HEK293 (cell line): ENCODE results near the gene AURKB.

ENCODE experiments used
- CTCF ChIA-PET: fragments of 350-600 bp; formaldehyde crosslinking; extraction: SDS; loops from one replicate; lab custom pipeline; 2021; ENCODE audit warnings: antibody characterized with exemption; lab: Yijun Ruan, JAX
- POLR2A ChIA-PET: fragments of 300-600 bp; formaldehyde crosslinking; extraction: SDS; loops from one replicate; lab custom pipeline; 2020; ENCODE audit warnings: antibody characterized with exemption, inconsistent platforms; lab: Yijun Ruan, JAX
- H3K27ac ChIP-seq: fragments of 200-500 bp; sonication (Bioruptor generic); 2 replicates; pipeline ENCODE4 v1.5.1; 2014; ENCODE audit warnings: low read depth, low read length, control low read depth, inconsistent platforms; ENCODE audit errors: extremely low read depth
- H3K36me3 ChIP-seq, 2 experiments: fragments of 200-500 bp in 1 of 2; sonication (Bioruptor generic) in 1 of 2; 1 replicate in 1 of 2; 2 replicates in 1 of 2; pipeline ENCODE4 v1.5.1; 2014 to 2017; ENCODE audit warnings: inconsistent platforms in 2 of 2, low read length in 2 of 2; ENCODE audit not compliant: control insufficient read depth in 2 of 2, insufficient read depth in 1 of 2
- H3K4me1 ChIP-seq: fragments of 200-500 bp; sonication (Bioruptor generic); 2 replicates; pipeline ENCODE4 v1.5.1; 2014; ENCODE audit warnings: mild to moderate bottlenecking, low read length, inconsistent platforms; ENCODE audit not compliant: control insufficient read depth, insufficient read depth
- H3K4me3 ChIP-seq: 2 replicates; pipeline ENCODE4 v1.5.1; 2011; ENCODE audit warnings: low read depth, mild to moderate bottlenecking, control low read depth, low read length, moderate library complexity
- H3K9me3 ChIP-seq: fragments of 200-500 bp; sonication (Bioruptor generic); 2 replicates; pipeline ENCODE4 v1.5.1; 2014; ENCODE audit warnings: low read depth, low read length, inconsistent platforms; ENCODE audit not compliant: control insufficient read depth, insufficient read depth
- GLI4 ChIP-seq: fragments of 450-650 bp; formaldehyde crosslinking; IDR thresholded peaks from 2 replicates; pipeline ENCODE4 v1.5.1; 2016; ENCODE audit warnings: missing biosample characterization, missing genetic modification characterization
- KLF10 ChIP-seq: fragments of 450-650 bp; IDR thresholded peaks from 2 replicates; pipeline ENCODE4 v1.5.1; 2018; ENCODE audit warnings: missing biosample characterization, mild to moderate bottlenecking, missing genetic modification characterization
- PBX3 ChIP-seq: sonication (generic); formaldehyde crosslinking; IDR thresholded peaks from 2 replicates; pipeline ENCODE4 v1.8.1; 2022; ENCODE audit warnings: mild to moderate bottlenecking, moderate library complexity, missing genetic modification reagents
- PRDM1 ChIP-seq: fragments of 450-650 bp; formaldehyde crosslinking; IDR thresholded peaks from 2 replicates; pipeline ENCODE4; 2016; ENCODE audit warnings: missing biosample characterization, missing genetic modification characterization
- SP2 ChIP-seq: fragments of 450-650 bp; formaldehyde crosslinking; IDR thresholded peaks from 2 replicates; pipeline ENCODE4 v1.5.1; 2016; ENCODE audit warnings: missing biosample characterization, missing genetic modification characterization
- WT1 ChIP-seq: fragments of 450-650 bp; formaldehyde crosslinking; IDR thresholded peaks from 2 replicates; pipeline ENCODE4 v1.5.1; 2016; ENCODE audit warnings: missing biosample characterization, missing genetic modification characterization
- ZBTB17 ChIP-seq: fragments of 450-650 bp; formaldehyde crosslinking; IDR thresholded peaks from 2 replicates; pipeline ENCODE4 v1.5.1; 2016; ENCODE audit warnings: missing biosample characterization, missing genetic modification characterization
- ZBTB6 ChIP-seq: fragments of 450-650 bp; formaldehyde crosslinking; IDR thresholded peaks from 2 replicates; pipeline ENCODE4 v1.5.1; 2017; ENCODE audit warnings: missing biosample characterization, missing genetic modification characterization
- ZNF114 ChIP-seq: fragments of 450-650 bp; formaldehyde crosslinking; IDR thresholded peaks from 2 replicates; pipeline ENCODE4 v1.5.0; 2017; ENCODE audit warnings: missing biosample characterization, missing genetic modification characterization
- ZNF121 ChIP-seq: fragments of 450-650 bp; formaldehyde crosslinking; IDR thresholded peaks from 2 replicates; pipeline ENCODE4 v1.5.1; 2016; ENCODE audit warnings: missing biosample characterization, missing genetic modification characterization
- ZNF175 ChIP-seq: fragments of 450-650 bp; formaldehyde crosslinking; IDR thresholded peaks from 2 replicates; pipeline ENCODE4 v1.5.1; 2016; ENCODE audit warnings: missing biosample characterization, missing genetic modification characterization
- ZNF184 ChIP-seq: fragments of 450-650 bp; IDR thresholded peaks from 2 replicates; pipeline ENCODE4 v1.5.1; 2018; ENCODE audit warnings: missing biosample characterization, mild to moderate bottlenecking, missing genetic modification characterization
- ZNF24 ChIP-seq: fragments of 450-650 bp; formaldehyde crosslinking; IDR thresholded peaks from 2 replicates; pipeline ENCODE4 v1.5.1; 2016; ENCODE audit warnings: missing biosample characterization, missing genetic modification characterization
- ZNF514 ChIP-seq: fragments of 450-650 bp; formaldehyde crosslinking; IDR thresholded peaks from 2 replicates; pipeline ENCODE4 v1.5.1; 2016; ENCODE audit warnings: missing biosample characterization, missing genetic modification characterization
- ZNF580 ChIP-seq: fragments of 450-650 bp; formaldehyde crosslinking; IDR thresholded peaks from 2 replicates; pipeline ENCODE4 v1.5.1; 2016; ENCODE audit warnings: missing biosample characterization, missing genetic modification characterization
- ZNF621 ChIP-seq: fragments of 450-650 bp; formaldehyde crosslinking; IDR thresholded peaks from 2 replicates; pipeline ENCODE4 v1.5.1; 2017; ENCODE audit warnings: missing biosample characterization, missing genetic modification characterization
- ZNF654 ChIP-seq: fragments of 450-650 bp; formaldehyde crosslinking; IDR thresholded peaks from 2 replicates; pipeline ENCODE4 v1.5.1; 2016; ENCODE audit warnings: low read depth, missing biosample characterization, missing genetic modification characterization
- ZNF747 ChIP-seq: fragments of 450-650 bp; formaldehyde crosslinking; IDR thresholded peaks from 2 replicates; pipeline ENCODE4 v1.5.1; 2016; ENCODE audit warnings: missing biosample characterization, missing genetic modification characterization
- ZSCAN23 ChIP-seq: fragments of 450-650 bp; formaldehyde crosslinking; IDR thresholded peaks from 2 replicates; pipeline ENCODE4 v1.5.1; 2016; ENCODE audit warnings: missing biosample characterization, missing genetic modification characterization
- TF ChIP-seq, protein P1 (sequence below): fragments of 450-650 bp; formaldehyde crosslinking; IDR thresholded peaks from 2 replicates; pipeline ENCODE4 v1.5.1; 2016; ENCODE audit warnings: missing biosample characterization, missing genetic modification characterization

The AURKB gene

DNA sequence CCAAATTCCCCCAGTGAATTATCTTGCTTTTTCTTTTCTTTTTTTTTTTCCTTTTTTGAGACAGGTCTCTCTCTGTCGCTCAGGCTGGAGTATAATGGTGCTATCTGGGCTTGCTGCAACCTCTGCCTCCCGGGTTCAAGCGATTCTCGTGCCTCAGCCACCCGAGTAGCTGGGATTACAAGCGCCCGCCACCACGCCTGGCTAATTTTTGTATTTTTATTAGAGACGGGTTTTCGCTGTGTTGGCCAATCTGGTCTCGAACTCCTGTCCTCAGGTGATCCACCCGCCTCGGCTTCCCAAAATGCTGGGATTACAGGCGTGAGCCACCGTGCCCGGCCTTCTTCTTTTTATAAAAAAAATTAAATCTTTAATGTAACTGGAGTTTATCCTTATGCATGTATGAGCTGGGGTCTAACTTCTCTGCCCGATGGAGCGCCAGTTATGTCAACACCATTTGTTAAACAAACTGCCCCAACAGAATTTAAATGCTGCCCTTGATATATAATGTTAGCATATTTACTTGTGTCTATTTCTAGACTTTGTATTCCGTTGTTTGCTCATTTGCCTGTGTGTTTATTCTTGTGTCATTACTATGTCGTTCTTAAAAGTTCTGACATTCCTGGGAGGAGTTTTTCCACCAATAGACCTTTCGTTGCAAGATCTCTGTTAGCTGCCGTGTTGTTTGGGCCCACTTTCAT, 535 bp upstream of the AURKB start (continued):
- TF ChIP-seq ZNF121 (tag by site-specific recombination) (0 out of 2 replicates have a peak, but pooled peaks have one; percentile 16), ZNF114 (tag by site-specific recombination) (no peak), ZNF621 (no peak), ZNF184 (tag by site-specific recombination) (0 out of 2 replicates have a peak, but pooled peaks have one; percentile 43), ZNF747 (no peak), KLF10 (tag by site-specific recombination) (0 out of 2 replicates have a peak, but pooled peaks have one; percentile 9), PRDM1 (tag by site-specific recombination) (peak; percentile 99), ZNF580 (tag by site-specific recombination) (peak; percentile 40; the same call in 1 of the 2 replicates)

- H3K4me3 ChIP-seq, result no peak overlapping the region
- peaks cover 8% of the 10 kb centered on the region for H3K4me1 ChIP-seq
- H3K9me3 ChIP-seq, result no peaks in the 10 kb centered on the region
- H3K27ac ChIP-seq, result no peak overlapping the region
- TF ChIP-seq ZBTB17 (tag by site-specific recombination) (no peak), ZNF175 (no peak)
- POLR2A ChIA-PET, result interaction anchor here (1.0 to 16.4 kb wide), 4 partner anchors 8 to 89 kb away, joined by 3 to 394 read pairs (median 112); partner anchors contain the start of genes BORCS6 and SLC25A35
- H3K36me3 ChIP-seq, result peaks cover 60 to 62% of the 10 kb centered on the region in 2 experiments
- CTCF ChIA-PET, result interaction anchor here (0.6 to 1.4 kb wide), 3 partner anchors 8 to 123 kb away, joined by 3 to 6 read pairs (median 3); no protein-coding TSS in a partner anchor
These were observed 3.8 kb downstream of the AURKB start for GRCh38 chr17:8206536-8206935.

DNA sequence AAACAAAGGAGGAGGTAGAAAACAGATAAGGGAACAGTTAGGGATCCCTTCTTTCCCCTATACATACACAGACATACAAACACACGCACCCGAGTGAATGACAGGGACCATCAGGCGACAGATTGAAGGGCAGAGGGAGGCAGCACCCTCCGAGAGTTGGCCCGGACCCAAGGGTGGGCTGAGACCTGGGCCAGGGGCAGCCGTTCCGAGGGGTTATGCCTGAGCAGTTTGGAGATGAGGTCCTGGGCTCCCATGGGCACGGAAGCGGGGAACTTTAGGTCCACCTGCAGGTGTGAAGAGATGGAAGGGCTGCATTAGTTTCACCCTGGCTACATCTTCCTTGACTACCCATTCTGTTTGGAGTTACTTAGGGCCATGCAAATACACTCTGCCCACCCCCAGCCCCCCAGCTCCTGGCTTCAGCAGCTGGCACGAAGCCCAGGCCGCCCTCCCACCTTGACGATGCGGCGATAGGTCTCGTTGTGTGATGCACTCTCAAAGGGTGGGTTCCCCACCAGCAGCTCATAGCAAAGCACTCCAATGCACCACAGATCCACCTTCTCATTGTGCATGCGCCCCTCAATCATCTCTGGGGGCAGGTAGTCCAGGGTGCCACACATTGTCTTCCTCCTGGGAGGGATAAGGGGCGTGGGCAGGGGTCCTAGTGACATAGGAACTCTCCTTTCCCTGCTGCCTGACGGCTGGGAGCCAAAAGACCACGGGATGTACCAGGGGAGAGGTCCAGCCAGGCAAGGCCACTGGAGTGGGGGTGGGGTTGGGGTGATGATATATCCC, 5.4 kb downstream of the AURKB start:
- no peak for TF ChIP-seq PBX3 (CRISPR knock-in tag)
- no peak for TF ChIP-seq ZNF514 (tag by site-specific recombination)
- no peak for TF ChIP-seq KLF10 (tag by site-specific recombination)
- TF ChIP-seq PRDM1 (tag by site-specific recombination), result no peak
- TF ChIP-seq WT1 (tag by site-specific recombination), result no peak
- TF ChIP-seq ZBTB6, result no peak
- TF ChIP-seq ZNF24 (tag by site-specific recombination), result no peak
- TF ChIP-seq, protein P1, sequence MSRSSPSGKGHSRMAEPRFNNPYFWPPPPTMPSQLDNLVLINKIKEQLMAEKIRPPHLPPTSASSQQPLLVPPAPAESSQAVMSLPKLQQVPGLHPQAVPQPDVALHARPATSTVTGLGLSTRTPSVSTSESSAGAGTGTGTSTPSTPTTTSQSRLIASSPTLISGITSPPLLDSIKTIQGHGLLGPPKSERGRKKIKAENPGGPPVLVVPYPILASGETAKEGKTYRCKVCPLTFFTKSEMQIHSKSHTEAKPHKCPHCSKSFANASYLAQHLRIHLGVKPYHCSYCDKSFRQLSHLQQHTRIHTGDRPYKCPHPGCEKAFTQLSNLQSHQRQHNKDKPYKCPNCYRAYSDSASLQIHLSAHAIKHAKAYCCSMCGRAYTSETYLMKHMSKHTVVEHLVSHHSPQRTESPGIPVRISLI (tag by site-specific recombination), result no peak
- no peak for TF ChIP-seq ZNF654 (tag by site-specific recombination)
- no peak for TF ChIP-seq SP2 (tag by site-specific recombination)
- no peak for TF ChIP-seq ZSCAN23
- TF ChIP-seq GLI4, result no peak
- TF ChIP-seq, all 188 proteins: peak for 0
- CTCF ChIA-PET, result interaction anchor here (1.4 kb wide), 1 partner anchor 67 kb away, joined by 6 read pairs; no protein-coding TSS in a partner anchor
- Histone ChIP-seq H3K36me3 (peaks cover 60 to 66% of the 10 kb centered on the region in 2 experiments), H3K4me1 (peaks cover 8% of the 10 kb centered on the region), H3K4me3 (no peak overlapping the region), H3K9me3 (no peaks in the 10 kb centered on the region), H3K27ac (peak overlapping the region; percentile 49; the same call in 1 of the 2 replicates)
- POLR2A ChIA-PET, result interaction anchor here (0.6 to 16.4 kb wide), 3 partner anchors 14 to 51 kb away, joined by 3 to 394 read pairs (median 218); partner anchors contain the start of gene BORCS6
